Right lobe of liver (tissue), 6 donors: Measurements from ENCODE around the gene LPAR1. TPM values are rescaled to one million over a fixed set of nuclear protein-coding genes. Genes with fewer than 3 reads are reported as not detected.

ENCODE experiments used
- ATAC-seq, 4 donors: fragments of 200-7000 bp; cut with Tn5 transposase; one replicate each; pipeline ENCODE4 v1.9.1; 2020; ENCODE audit warnings: mild to moderate bottlenecking in 4 of 4, moderate library complexity in 4 of 4
- DNase-seq, 3 donors: peaks; one replicate each; pipeline ENCODE4 v3.0.0-alpha.2; 2020
- H3K27ac ChIP-seq, 3 donors: fragments of 200-600 bp; one replicate each; pipeline ENCODE4 v1.8.0; 2022
- H3K27me3 ChIP-seq, 2 donors: fragments of 200-600 bp; one replicate each; pipeline ENCODE4 v1.8.0; 2022
- H3K36me3 ChIP-seq, 4 donors: fragments of 200-600 bp; sonication (generic) in 1 of 4; one replicate each; pipeline versions ENCODE4 v1.5.1 to v1.8.0; 2017 to 2022; ENCODE audit warnings: control low read depth in 1 of 4
- H3K4me1 ChIP-seq, 4 donors: fragments of 200-600 bp; sonication (generic) in 1 of 4; one replicate each; pipeline versions ENCODE4 v1.5.1 to v1.8.0; 2017 to 2022; ENCODE audit warnings: control low read depth in 1 of 4
- H3K4me3 ChIP-seq, 3 donors: fragments of 200-600 bp; one replicate each; pipeline ENCODE4 v1.8.0; 2022
- H3K9me3 ChIP-seq, 4 donors: fragments of 200-600 bp; sonication (generic) in 1 of 4; one replicate each; pipeline versions ENCODE4 v1.5.1 to v1.8.0; 2017 to 2022; ENCODE audit warnings: control low read depth in 1 of 4
- POLR2A ChIP-seq: fragments of 450-650 bp; IDR thresholded peaks from one replicate; pipeline ENCODE4 v1.6.1; 2017; ENCODE audit warnings: antibody characterized with exemption, mild to moderate bottlenecking
- WGBS: methylation state at CpG from one replicate; pipeline ENCODE4 v1.1.6; 2018; ENCODE audit warnings: low coverage, low lambda C conversion rate; ENCODE audit not compliant: insufficient coverage; ENCODE audit errors: missing lambda C conversion rate; 5-methylcytosine and 5-hydroxymethylcytosine counted together
- intact Hi-C, 2 donors: fragments of 100-400 bp; cut with DNase I; formaldehyde crosslinking; loops; one replicate each; pipeline versions ENCODE4 v1.11.2 to v1.14.1; 2022
- total RNA-seq, 6 experiments: library from RNA; depleted of rRNA in 2 of 6; stranded (reverse); fragments of >200 nt in 2 of 6; fragmentation: NEBNext Ultra II Directional in 3 of 6; extraction: Animal tissue kit (Norgen Biotek cat#: 25700) in 3 of 6; gene quantifications; one replicate each; pipeline versions ENCODE4 v1.1.0 to v1.2.4, GENCODE V29; 2016 to 2023
- TF ChIP-seq, protein P1 (sequence below), 4 donors: fragments of 200-600 bp in 3 of 4; fragments of 450-650 bp in 1 of 4; IDR thresholded peaks; one replicate each; pipeline versions ENCODE4 v1.5.1 to v1.8.0; 2016 to 2022; ENCODE audit warnings: antibody characterized with exemption in 4 of 4, mild to moderate bottlenecking in 2 of 4
- donor health status: DM: no; HTN: yes; CAD: no.
- donor health status: DM: no; HTN: no; CAD: no.
- donor health status: DM: no; HTN: no; CAD: no.
- donor health status: DM: no; HTN: yes; CAD: no.
- donor health status: DM: no; HTN: yes; CAD: no.

Gene LPAR1
- total RNA-seq, 6 experiments from 2014 or later: 0.66 to 1.6 (median 1.2) TPM

DNA sequence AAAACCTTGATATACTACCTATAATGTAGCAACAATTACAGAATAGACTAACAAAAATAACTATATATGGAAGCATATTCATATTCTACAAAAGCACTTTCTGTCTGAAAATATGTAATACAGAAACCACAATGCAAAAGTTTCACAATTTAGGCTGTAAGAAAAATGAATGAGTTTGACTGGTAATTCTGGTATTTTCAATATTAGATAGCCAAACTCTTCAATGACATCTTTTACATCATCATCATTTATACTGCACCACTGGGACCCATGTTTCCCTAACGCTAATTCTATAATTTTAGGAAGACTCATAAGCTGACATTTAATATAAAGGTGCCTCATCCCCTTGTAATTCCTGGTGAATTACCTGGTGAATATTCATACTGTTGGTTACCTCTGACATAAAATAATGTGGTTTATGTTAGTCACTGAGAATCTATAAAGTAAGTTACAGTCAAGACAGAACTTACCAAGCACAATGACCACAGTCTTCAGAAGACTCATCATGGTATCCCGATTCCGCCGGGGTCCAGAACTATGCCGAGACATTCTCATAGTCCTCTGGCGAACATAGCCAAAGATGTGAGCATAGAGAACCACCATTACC is 97.2 kb downstream of the LPAR1 start:
- Histone ChIP-seq H3K4me1 (no peaks in the 10 kb centered on the region), H3K36me3 (no peaks in the 10 kb centered on the region), H3K9me3 (no peaks in the 10 kb centered on the region), H3K27ac (no peak overlapping the region), H3K4me3 (no peak overlapping the region), H3K27me3 (no peaks in the 10 kb centered on the region)
- WGBS: 88% methylated on average over 6 of the region's 6 CpGs
- no peak for TF ChIP-seq POLR2A
- TF ChIP-seq, protein P1, sequence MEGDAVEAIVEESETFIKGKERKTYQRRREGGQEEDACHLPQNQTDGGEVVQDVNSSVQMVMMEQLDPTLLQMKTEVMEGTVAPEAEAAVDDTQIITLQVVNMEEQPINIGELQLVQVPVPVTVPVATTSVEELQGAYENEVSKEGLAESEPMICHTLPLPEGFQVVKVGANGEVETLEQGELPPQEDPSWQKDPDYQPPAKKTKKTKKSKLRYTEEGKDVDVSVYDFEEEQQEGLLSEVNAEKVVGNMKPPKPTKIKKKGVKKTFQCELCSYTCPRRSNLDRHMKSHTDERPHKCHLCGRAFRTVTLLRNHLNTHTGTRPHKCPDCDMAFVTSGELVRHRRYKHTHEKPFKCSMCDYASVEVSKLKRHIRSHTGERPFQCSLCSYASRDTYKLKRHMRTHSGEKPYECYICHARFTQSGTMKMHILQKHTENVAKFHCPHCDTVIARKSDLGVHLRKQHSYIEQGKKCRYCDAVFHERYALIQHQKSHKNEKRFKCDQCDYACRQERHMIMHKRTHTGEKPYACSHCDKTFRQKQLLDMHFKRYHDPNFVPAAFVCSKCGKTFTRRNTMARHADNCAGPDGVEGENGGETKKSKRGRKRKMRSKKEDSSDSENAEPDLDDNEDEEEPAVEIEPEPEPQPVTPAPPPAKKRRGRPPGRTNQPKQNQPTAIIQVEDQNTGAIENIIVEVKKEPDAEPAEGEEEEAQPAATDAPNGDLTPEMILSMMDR (IDR thresholded peaks at IDR 0.05): no peak
- ATAC-seq: no peak
- DNase-seq: no peak
- intact Hi-C loops: no loop called here

DNA sequence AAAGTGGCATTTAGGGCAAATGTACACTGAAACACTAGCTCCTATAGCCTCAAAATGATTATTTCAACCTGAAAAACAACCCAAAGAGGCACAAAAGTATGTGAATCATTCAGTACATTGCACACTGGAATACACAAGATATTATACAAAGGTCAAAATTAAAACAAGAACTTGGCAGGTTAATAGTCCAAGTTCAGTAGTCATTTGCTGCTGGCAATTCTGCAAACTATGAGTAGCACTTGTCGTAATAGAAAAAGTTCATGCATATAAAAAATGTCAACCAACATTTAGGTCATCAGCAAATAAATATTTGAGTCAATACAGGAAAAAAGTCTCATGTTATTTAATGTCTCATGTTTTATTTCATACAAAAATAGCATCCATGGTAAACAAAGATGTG is 98.7 kb downstream of the LPAR1 start:
- Histone ChIP-seq H3K36me3 (no peaks in the 10 kb centered on the region), H3K27ac (no peak overlapping the region), H3K27me3 (no peaks in the 10 kb centered on the region), H3K4me1 (no peaks in the 10 kb centered on the region), H3K4me3 (no peak overlapping the region), H3K9me3 (no peaks in the 10 kb centered on the region)
- ATAC-seq (no peak), DNase-seq (no peak)
- no peak for TF ChIP-seq POLR2A
- TF ChIP-seq, protein P1 (IDR thresholded peaks at IDR 0.05): no peak
- intact Hi-C loops: no loop called here
- WGBS: 44% methylated on average over 1 of the region's 1 CpG

DNA sequence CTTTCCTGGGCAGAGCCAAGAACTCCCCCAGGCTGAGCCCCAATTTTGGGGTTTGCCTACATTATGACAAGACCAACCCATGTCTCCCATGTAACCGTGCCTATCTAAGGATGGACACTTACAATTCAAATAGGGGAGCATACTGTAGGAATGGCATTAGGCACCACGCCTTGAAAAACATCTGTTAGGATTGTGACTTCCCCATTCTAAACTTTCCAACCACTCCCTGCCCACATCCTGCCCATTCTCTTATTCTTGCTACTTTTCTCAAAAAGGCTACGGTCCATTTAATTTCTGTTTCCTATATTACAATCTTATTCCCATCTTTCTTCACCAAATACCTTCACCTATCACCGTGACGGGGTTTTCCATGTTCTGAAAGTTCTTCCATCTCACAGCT is 99.2 kb downstream of the LPAR1 start:
- Histone ChIP-seq H3K4me1 (no peaks in the 10 kb centered on the region), H3K9me3 (no peaks in the 10 kb centered on the region), H3K36me3 (no peaks in the 10 kb centered on the region), H3K27me3 (no peaks in the 10 kb centered on the region), H3K27ac (no peak overlapping the region), H3K4me3 (no peak overlapping the region)
- TF ChIP-seq, protein P1 (IDR thresholded peaks at IDR 0.05): no peak
- no peak for TF ChIP-seq POLR2A
- ATAC-seq (no peak), DNase-seq (no peak)
- intact Hi-C loops: no loop called here
- 57% methylated on average over 5 of the region's 5 CpGs for WGBS

DNA sequence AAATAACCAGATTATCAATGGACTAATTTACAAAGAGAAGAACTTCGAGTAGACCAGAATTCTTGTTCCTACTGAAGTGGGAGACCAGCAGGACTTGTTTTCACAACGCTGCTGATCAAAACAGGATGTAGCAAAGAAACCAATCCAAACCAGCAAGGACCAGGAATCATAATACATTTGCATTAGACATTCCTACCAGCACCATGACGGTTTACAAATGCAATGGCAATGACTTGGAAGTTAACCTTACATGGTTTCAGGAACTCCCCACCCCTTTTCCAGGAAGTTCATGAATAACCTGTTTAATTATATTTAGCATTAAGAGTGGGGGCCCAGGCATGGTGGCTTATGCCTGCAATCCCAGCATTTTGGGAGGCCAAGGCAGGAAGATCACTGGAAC is 100.0 kb downstream of the LPAR1 start:
- ATAC-seq (no peak), DNase-seq (no peak)
- no peaks in the 10 kb centered on the region for H3K4me1 ChIP-seq
- no peaks in the 10 kb centered on the region for H3K27me3 ChIP-seq
- intact Hi-C loops: no loop called here
- no peaks in the 10 kb centered on the region for H3K36me3 ChIP-seq
- H3K4me3 ChIP-seq: no peak overlapping the region
- H3K9me3 ChIP-seq: no peaks in the 10 kb centered on the region
- no peak for TF ChIP-seq POLR2A
- TF ChIP-seq, protein P1 (IDR thresholded peaks at IDR 0.05): no peak
- no peak overlapping the region for H3K27ac ChIP-seq
- 51% methylated on average over 3 of the region's 3 CpGs for WGBS
